ELF-1 (cell line): ENCODE results near the gene WDFY2.

Experiments used
- DNase-seq: peaks from one replicate; pipeline ENCODE4 v3.0.0-alpha.2; 2016; ENCODE audit warnings: low read depth, low spot score

The WDFY2 gene

GRCh38 chr13:51601601-51602565, 17.6 kb downstream of the WDFY2 start:
- no peak for DNase-seq

- no peak for DNase-seq
These were observed 19.5 kb downstream of the WDFY2 start for GRCh38 chr13:51603716-51604115.

- DNase-seq: no peak
These were observed 21.4 kb downstream of the WDFY2 start for GRCh38 chr13:51605698-51606097.

GRCh38 chr13:51607165-51607564, 22.9 kb downstream of the WDFY2 start:
- no peak for DNase-seq

GRCh38 chr13:51608857-51609406, 24.7 kb downstream of the WDFY2 start:
- no peak for DNase-seq

- no peak for DNase-seq
These were observed 28.6 kb downstream of the WDFY2 start for GRCh38 chr13:51612867-51613266.

GRCh38 chr13:51613535-51613934, 29.3 kb downstream of the WDFY2 start:
- DNase-seq: no peak

- no peak for DNase-seq
These were observed 30.1 kb downstream of the WDFY2 start for GRCh38 chr13:51614350-51614786.

- no peak for DNase-seq
These were observed 34.4 kb downstream of the WDFY2 start for GRCh38 chr13:51618626-51619025.

GRCh38 chr13:51619614-51620013, 35.4 kb downstream of the WDFY2 start:
- DNase-seq: no peak

- DNase-seq: no peak
These were observed 36.1 kb downstream of the WDFY2 start for GRCh38 chr13:51620165-51620983.

- no peak for DNase-seq
These were observed 37.3 kb downstream of the WDFY2 start for GRCh38 chr13:51621602-51622001.

GRCh38 chr13:51623473-51623872, 39.2 kb downstream of the WDFY2 start:
- no peak for DNase-seq

- DNase-seq: no peak
These were observed 39.9 kb downstream of the WDFY2 start for GRCh38 chr13:51624207-51624606.

- no peak for DNase-seq
These were observed 40.6 kb downstream of the WDFY2 start for GRCh38 chr13:51624695-51625345.

GRCh38 chr13:51625555-51626345, 41.5 kb downstream of the WDFY2 start:
- no peak for DNase-seq

GRCh38 chr13:51626749-51627148, 42.5 kb downstream of the WDFY2 start:
- DNase-seq: no peak

GRCh38 chr13:51628059-51628852, 44.0 kb downstream of the WDFY2 start:
- DNase-seq: no peak

GRCh38 chr13:51629491-51630287, 45.4 kb downstream of the WDFY2 start:
- no peak for DNase-seq
